ENCODE data around the gene MEIKIN. TPM values are rescaled to one million over a fixed set of nuclear protein-coding genes. Genes with fewer than 3 reads are reported as not detected.

The MEIKIN gene
- total RNA-seq, 1 donor = not detected

DNA sequence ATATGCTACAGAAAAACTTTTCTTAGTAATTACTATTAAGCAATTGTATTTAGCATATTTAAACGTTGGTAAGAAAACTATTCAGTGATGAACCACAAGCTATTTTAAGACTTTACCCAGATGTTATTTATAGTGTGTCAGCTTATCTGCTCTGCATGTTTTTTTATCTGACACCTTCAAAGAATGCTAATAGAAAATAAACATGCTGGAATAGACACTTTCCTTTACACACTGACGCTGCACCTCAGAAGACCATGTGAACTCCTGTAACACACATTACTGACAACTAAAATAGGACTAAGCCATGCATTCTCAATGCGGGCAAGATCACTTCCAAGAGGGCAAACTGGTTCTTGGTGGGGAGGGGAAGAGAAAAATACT, 187.0 kb downstream of the MEIKIN start:
- Histone ChIP-seq H3K9me3 (ENCODE audit: low read depth, low read length) (no peaks in the 10 kb centered on the region), H4K20me1 (ENCODE audit: insufficient read depth, low read length) (peaks cover 77% of the 10 kb centered on the region), H3K27me3 (ENCODE audit: insufficient read depth, low read length) (no peaks in the 10 kb centered on the region), H3K27ac (ENCODE audit: low read depth, low read length) (no peak overlapping the region), H3K4me2 (ENCODE audit: insufficient read depth, low read length) (no peak overlapping the region), H2AFZ (ENCODE audit: low read length) (no peak overlapping the region), H3K79me2 (ENCODE audit: insufficient read depth, low read length) (peaks cover 100% of the 10 kb centered on the region), H3K36me3 (ENCODE audit: insufficient read depth, low read length) (no peaks in the 10 kb centered on the region), H3K4me1 (ENCODE audit: insufficient read depth, low read length) (peaks cover 7% of the 10 kb centered on the region), H3K4me3 (ENCODE audit: insufficient read depth, low read length) (no peak overlapping the region)
- TF ChIP-seq, protein P1, sequence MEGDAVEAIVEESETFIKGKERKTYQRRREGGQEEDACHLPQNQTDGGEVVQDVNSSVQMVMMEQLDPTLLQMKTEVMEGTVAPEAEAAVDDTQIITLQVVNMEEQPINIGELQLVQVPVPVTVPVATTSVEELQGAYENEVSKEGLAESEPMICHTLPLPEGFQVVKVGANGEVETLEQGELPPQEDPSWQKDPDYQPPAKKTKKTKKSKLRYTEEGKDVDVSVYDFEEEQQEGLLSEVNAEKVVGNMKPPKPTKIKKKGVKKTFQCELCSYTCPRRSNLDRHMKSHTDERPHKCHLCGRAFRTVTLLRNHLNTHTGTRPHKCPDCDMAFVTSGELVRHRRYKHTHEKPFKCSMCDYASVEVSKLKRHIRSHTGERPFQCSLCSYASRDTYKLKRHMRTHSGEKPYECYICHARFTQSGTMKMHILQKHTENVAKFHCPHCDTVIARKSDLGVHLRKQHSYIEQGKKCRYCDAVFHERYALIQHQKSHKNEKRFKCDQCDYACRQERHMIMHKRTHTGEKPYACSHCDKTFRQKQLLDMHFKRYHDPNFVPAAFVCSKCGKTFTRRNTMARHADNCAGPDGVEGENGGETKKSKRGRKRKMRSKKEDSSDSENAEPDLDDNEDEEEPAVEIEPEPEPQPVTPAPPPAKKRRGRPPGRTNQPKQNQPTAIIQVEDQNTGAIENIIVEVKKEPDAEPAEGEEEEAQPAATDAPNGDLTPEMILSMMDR (IDR thresholded peaks at IDR 0.05; ENCODE audit: extremely low read depth, low read depth, low read length) = no peak
- DNase-seq (ENCODE audit: insufficient read length, low spot score, missing footprints) = no peak

DNA sequence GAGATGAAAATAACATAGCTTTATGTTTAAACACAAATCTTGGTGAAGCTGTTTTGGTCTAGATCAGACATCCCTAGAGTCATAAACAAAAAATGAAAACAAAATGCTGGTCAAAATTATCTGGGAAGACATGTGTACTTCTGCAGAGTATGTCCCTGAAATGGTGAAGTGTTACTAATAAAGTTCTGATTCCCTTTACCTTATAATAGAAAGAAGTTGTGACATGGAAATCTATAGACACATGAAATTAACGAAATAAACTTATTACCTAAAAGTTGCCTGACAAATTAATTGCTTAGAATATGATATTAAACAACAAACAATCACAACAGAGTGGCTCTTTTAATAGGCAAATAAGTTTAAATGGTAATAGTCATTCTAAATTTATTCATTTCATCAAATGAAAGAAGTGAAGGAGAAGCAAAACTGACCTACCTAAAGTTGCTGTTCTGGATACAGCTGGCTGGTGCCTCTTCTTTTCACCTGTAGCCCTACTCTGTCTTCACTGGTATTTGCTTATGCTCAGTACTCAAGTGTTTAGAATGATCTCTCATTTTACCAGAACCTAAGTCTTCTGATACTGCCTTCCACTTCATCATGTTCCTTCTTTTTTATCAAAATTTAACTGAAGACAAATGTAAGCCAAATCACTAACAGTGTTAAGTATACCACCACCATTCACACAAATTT, 187.5 kb downstream of the MEIKIN start:
- Histone ChIP-seq H4K20me1 (ENCODE audit: insufficient read depth, low read length) (peaks cover 73% of the 10 kb centered on the region), H3K4me3 (ENCODE audit: insufficient read depth, low read length) (no peak overlapping the region), H2AFZ (ENCODE audit: low read length) (no peak overlapping the region), H3K27me3 (ENCODE audit: insufficient read depth, low read length) (no peaks in the 10 kb centered on the region), H3K4me2 (ENCODE audit: insufficient read depth, low read length) (no peak overlapping the region), H3K36me3 (ENCODE audit: insufficient read depth, low read length) (no peaks in the 10 kb centered on the region), H3K27ac (ENCODE audit: low read depth, low read length) (no peak overlapping the region), H3K4me1 (ENCODE audit: insufficient read depth, low read length) (peaks cover 7% of the 10 kb centered on the region), H3K9me3 (ENCODE audit: low read depth, low read length) (no peaks in the 10 kb centered on the region), H3K79me2 (ENCODE audit: insufficient read depth, low read length) (peaks cover 100% of the 10 kb centered on the region)
- DNase-seq (ENCODE audit: insufficient read length, low spot score, missing footprints) = no peak
- TF ChIP-seq, protein P1 (IDR thresholded peaks at IDR 0.05; ENCODE audit: extremely low read depth, low read depth, low read length) = no peak

Other genes starting within 250 kb of the MEIKIN start
- gene FNIP1, start 148.6 kb downstream of the MEIKIN start, total RNA-seq = 108 and 116 TPM in 2 replicates
- gene ACSL6, start 66.0 kb upstream of the MEIKIN start, total RNA-seq = not detected in 2 replicates
- gene IL3, start 115.0 kb upstream of the MEIKIN start, total RNA-seq = not detected in 2 replicates
- gene CSF2, start 128.1 kb upstream of the MEIKIN start, total RNA-seq = not detected in 2 replicates

Data from osteoblast (primary cell).